ENCODE results near the gene GSE1. TPM values are rescaled to one million over a fixed set of nuclear protein-coding genes. Genes with fewer than 3 reads are reported as not detected.

Gene GSE1
- total and polyA plus RNA-seq, 2 experiments from 2014 or later, result 32.4 to 135 TPM

GRCh38 chr16:85638695-85639409, 25.7 kb downstream of the GSE1 start (continued):
- TF ChIP-seq ZNF462 (CRISPR knock-in tag; IDR thresholded peaks at IDR 0.05) (no peak), ZNF331 (CRISPR knock-in tag; IDR thresholded peaks at IDR 0.05; ENCODE audit: low read depth) (no peak), POLR2AphosphoS5 (IDR thresholded peaks at IDR 0.05; ENCODE audit: low read depth) (no peak), CREB1 (CRISPR knock-in tag; IDR thresholded peaks at IDR 0.05; ENCODE audit: low read depth) (no peak)

- 0 out of 2 replicates have a peak, but pooled peaks cover 4% of the 10 kb centered on the region for H3K4me1 ChIP-seq (ENCODE audit: insufficient read depth)
- no peak overlapping the region for H3K4me3 ChIP-seq
- Mint-ChIP-seq H3K27me3 (ENCODE audit: insufficient read depth, low read depth, poor library complexity) (peaks cover 10% of the 10 kb centered on the region), H3K4me3 (no peak overlapping the region), H3K4me1 (peaks cover 12% of the 10 kb centered on the region), H3K9me3 (no peaks in the 10 kb centered on the region), H3K36me3 (ENCODE audit: low read depth) (peaks cover 3% of the 10 kb centered on the region), H3K27ac (no peak overlapping the region)
- H2AFZ ChIP-seq, result no peak overlapping the region
- H3K27me3 ChIP-seq (ENCODE audit: insufficient read depth), result no peaks in the 10 kb centered on the region
- H3K4me2 ChIP-seq, result no peak overlapping the region
- 0 out of 2 replicates have a peak overlapping the region, but pooled peaks have one; percentile 45 for H3K27ac ChIP-seq (ENCODE audit: low read depth)
- DNase-seq (ENCODE audit: low spot score) (no peak), ATAC-seq (no peak)
- peaks cover 31% of the 10 kb centered on the region for H4K20me1 ChIP-seq (replicated peaks; ENCODE audit: insufficient read depth)
- H3K9me2 ChIP-seq (ENCODE audit: insufficient read depth), result no peaks in the 10 kb centered on the region
- peaks cover 96% of the 10 kb centered on the region for H3K79me2 ChIP-seq (replicated peaks; ENCODE audit: insufficient read depth)
- H3K36me3 ChIP-seq (ENCODE audit: insufficient read depth), result no peaks in the 10 kb centered on the region
- H3F3A ChIP-seq (replicated peaks; ENCODE audit: low read depth), result no peaks in the 10 kb centered on the region
- no peak for TF ChIP-seq CREB1 (CRISPR knock-in tag; IDR thresholded peaks at IDR 0.05; ENCODE audit: low read depth)
- TF ChIP-seq STAT1 (IDR thresholded peaks at IDR 0.05; ENCODE audit: unreplicated experiment), result no peak
- no peak for TF ChIP-seq EZH2 (IDR thresholded peaks at IDR 0.05; ENCODE audit: low read depth, unreplicated experiment)
- no peak for TF ChIP-seq CTCF (conservative IDR thresholded peaks at IDR 0.05; ENCODE audit: low read depth in 2 of 2)
- no peak for TF ChIP-seq REST (IDR thresholded peaks at IDR 0.05; ENCODE audit: unreplicated experiment)
These were observed 26.6 kb downstream of the GSE1 start for GRCh38 chr16:85639529-85640253.
